HCT116 (cell line): ENCODE results near the gene RNF13. TPM values are rescaled to one million over a fixed set of nuclear protein-coding genes. Genes with fewer than 3 reads are reported as not detected.

Experiments used
- ATAC-seq: fragments of 200-7000 bp; cut with Tn5 transposase; 2 replicates; pipeline ENCODE4 v1.9.1; 2020; ENCODE audit warnings: mild to moderate bottlenecking, moderate library complexity
- BruUV-seq: library from RNA; stranded (reverse); fragments of 400-500 nt; replicated peaks from 2 replicates; lab custom pipeline; 2021; lab: Mats Ljungman, UMichigan
- CTCF ChIA-PET: fragments of 300-600 bp; sonication (Branson Sonifier 250); formaldehyde crosslinking; loops from one replicate; lab custom pipeline; 2021; ENCODE audit warnings: antibody characterized with exemption; lab: Charles Lee
- POLR2A ChIA-PET: fragments of 300-600, 350-600 bp; sonication (Branson Sonifier 250); formaldehyde crosslinking; loops from one replicate; lab custom pipeline; 2021; ENCODE audit warnings: antibody characterized with exemption; lab: Charles Lee
- RAD21 ChIA-PET, 2 experiments: fragments of 300-600 bp; sonication (Branson Sonifier 250); formaldehyde crosslinking; loops; one replicate each; lab custom pipeline; 2023; ENCODE audit warnings: low total read pairs in 2 of 2; ENCODE audit not compliant: uncharacterized antibody in 2 of 2, unreplicated experiment in 2 of 2, low non-redundant PET in 1 of 2; lab: Charles Lee
- DNase-seq: peaks from one replicate; pipeline ENCODE4 v3.0.0-alpha.2; 2010; ENCODE audit warnings: low read depth, low spot score
- H2AFZ ChIP-seq: fragments of 200-600 bp; shearing (Covaris generic), sonication (generic); 2 replicates; pipeline ENCODE4 v1.6.1; 2017; ENCODE audit warnings: low read depth, mixed run types, mixed read lengths, antibody characterized with exemption, low read length; ENCODE audit not compliant: poor library complexity, severe bottlenecking
- H3K27ac ChIP-seq: 2 replicates; pipeline ENCODE4 v1.5.1; 2012; ENCODE audit warnings: low read depth, low read length
- H3K27me3 ChIP-seq: fragments of 200-600 bp; sonication (generic); 2 replicates; pipeline ENCODE4 v1.6.1; 2016; ENCODE audit warnings: mixed run types, low read length, mixed read lengths; ENCODE audit not compliant: insufficient read depth
- H3K36me3 ChIP-seq, 2 experiments: fragments of 200-500 bp in 1 of 2; fragments of 200-600 bp in 1 of 2; sonication (Bioruptor generic) in 1 of 2; sonication (generic) in 1 of 2; 2 replicates each; pipeline versions ENCODE4 v1.5.1 to v1.6.1; 2014 to 2016; ENCODE audit warnings: low read length in 2 of 2, inconsistent platforms in 1 of 2, mixed read lengths in 1 of 2, mixed run types in 1 of 2; ENCODE audit not compliant: insufficient read depth in 2 of 2, control insufficient read depth in 1 of 2
- H3K4me1 ChIP-seq, 2 experiments: fragments of 200-600 bp in 1 of 2; sonication (generic) in 1 of 2; 2 replicates each; pipeline versions ENCODE4 v1.5.1 to v1.6.1; 2012 to 2017; ENCODE audit warnings: low read length in 2 of 2, inconsistent platforms in 1 of 2, mild to moderate bottlenecking in 1 of 2, mixed read lengths in 1 of 2, mixed run types in 1 of 2, moderate library complexity in 1 of 2; ENCODE audit not compliant: insufficient read depth in 2 of 2, control insufficient read depth in 1 of 2
- H3K4me2 ChIP-seq: fragments of 200-600 bp; sonication (generic); 2 replicates; pipeline ENCODE4 v1.6.1; 2017; ENCODE audit warnings: mixed run types, low read length, mixed read lengths
- H3K4me3 ChIP-seq, 2 experiments: fragments of 200-600 bp in 1 of 2; sonication (generic) in 1 of 2; replicated peaks in 1 of 2; 2 replicates each; pipeline ENCODE4 v1.5.1; 2011 to 2016; ENCODE audit warnings: low read length in 2 of 2, control low read depth in 1 of 2, low read depth in 1 of 2, mild to moderate bottlenecking in 1 of 2, mixed read lengths in 1 of 2, mixed run types in 1 of 2
- H3K79me2 ChIP-seq: fragments of 200-600 bp; sonication (generic); 2 replicates; pipeline ENCODE4 v1.6.1; 2017; ENCODE audit warnings: mild to moderate bottlenecking, mixed run types, low read length, moderate library complexity, mixed read lengths; ENCODE audit not compliant: insufficient read depth
- H3K9ac ChIP-seq: fragments of 200-600 bp; sonication (generic); 2 replicates; pipeline ENCODE4 v1.6.1; 2016; ENCODE audit warnings: low read length, mixed read lengths
- H3K9me2 ChIP-seq: fragments of 200-600 bp; sonication (generic), shearing (Covaris generic); 2 replicates; pipeline ENCODE4 v1.6.1; 2017; ENCODE audit warnings: mixed run types, mild to moderate bottlenecking, moderate library complexity; ENCODE audit not compliant: insufficient read depth
- H3K9me3 ChIP-seq, 2 experiments: fragments of 200-500 bp in 1 of 2; fragments of 200-600 bp in 1 of 2; sonication (Bioruptor generic) in 1 of 2; sonication (generic) in 1 of 2; 2 replicates each; pipeline ENCODE4 v1.6.1; 2014 to 2017; ENCODE audit warnings: low read length in 2 of 2, mixed read lengths in 2 of 2, inconsistent platforms in 1 of 2, low read depth in 1 of 2, mild to moderate bottlenecking in 1 of 2, mixed run types in 1 of 2, moderate library complexity in 1 of 2; ENCODE audit not compliant: control insufficient read depth in 1 of 2, insufficient read depth in 1 of 2
- H4K20me1 ChIP-seq: fragments of 200-600 bp; sonication (generic), shearing (Covaris generic); 2 replicates; pipeline ENCODE4 v1.6.1; 2017; ENCODE audit warnings: mixed run types, mild to moderate bottlenecking, moderate library complexity; ENCODE audit not compliant: insufficient read depth
- EGR1 ChIP-seq: IDR thresholded peaks from 2 replicates; pipeline ENCODE4 v1.6.1; 2012; ENCODE audit warnings: low read depth
- EZH2phosphoT487 ChIP-seq: fragments of 200-600 bp; IDR thresholded peaks from 2 replicates; pipeline ENCODE4 v1.6.1; 2018; ENCODE audit warnings: antibody characterized with exemption, borderline replicate concordance
- FOSL1 ChIP-seq: IDR thresholded peaks from 2 replicates; pipeline ENCODE4 v1.6.1; 2012; ENCODE audit warnings: low read depth
- JUND ChIP-seq: IDR thresholded peaks from 2 replicates; pipeline ENCODE4 v1.6.1; 2012
- POLR2A ChIP-seq: IDR thresholded peaks from 2 replicates; pipeline ENCODE4 v1.7.0; 2011; ENCODE audit warnings: borderline replicate concordance; ENCODE audit not compliant: insufficient read depth, insufficient read length; ENCODE audit errors: extremely low read depth
- POLR2AphosphoS5 ChIP-seq: IDR thresholded peaks from 2 replicates; pipeline ENCODE4 v1.6.1; 2011; ENCODE audit warnings: mild to moderate bottlenecking, low read depth, low read length, moderate library complexity
- SRF ChIP-seq: IDR thresholded peaks from 2 replicates; pipeline ENCODE4 v1.6.1; 2012; ENCODE audit warnings: low read depth
- TCF7L2 ChIP-seq: IDR thresholded peaks from 2 replicates; pipeline ENCODE4 v1.7.0; 2011; ENCODE audit warnings: borderline replicate concordance, inconsistent platforms; ENCODE audit not compliant: insufficient read depth, insufficient read length; ENCODE audit errors: extremely low read depth
- ZNF274 ChIP-seq: fragments of 200-500 bp; sonication (Bioruptor generic); IDR thresholded peaks from 2 replicates; pipeline ENCODE4 v1.6.1; 2014; ENCODE audit warnings: mild to moderate bottlenecking, low read depth, low read length, inconsistent platforms
- intact Hi-C: fragments of 100-400 bp; cut with micrococcal nuclease; formaldehyde crosslinking; loops from 2 replicates; pipeline ENCODE4 v1.10.0; 2022
- total RNA-seq: library from RNA; stranded (reverse); gene quantifications from one replicate; pipeline ENCODE4 v1.2.1, GENCODE V29; 2021; ENCODE audit not compliant: unreplicated experiment

RNF13 gene
- total RNA-seq, 1 experiment from 2014 or later: 39.9 TPM

DNA sequence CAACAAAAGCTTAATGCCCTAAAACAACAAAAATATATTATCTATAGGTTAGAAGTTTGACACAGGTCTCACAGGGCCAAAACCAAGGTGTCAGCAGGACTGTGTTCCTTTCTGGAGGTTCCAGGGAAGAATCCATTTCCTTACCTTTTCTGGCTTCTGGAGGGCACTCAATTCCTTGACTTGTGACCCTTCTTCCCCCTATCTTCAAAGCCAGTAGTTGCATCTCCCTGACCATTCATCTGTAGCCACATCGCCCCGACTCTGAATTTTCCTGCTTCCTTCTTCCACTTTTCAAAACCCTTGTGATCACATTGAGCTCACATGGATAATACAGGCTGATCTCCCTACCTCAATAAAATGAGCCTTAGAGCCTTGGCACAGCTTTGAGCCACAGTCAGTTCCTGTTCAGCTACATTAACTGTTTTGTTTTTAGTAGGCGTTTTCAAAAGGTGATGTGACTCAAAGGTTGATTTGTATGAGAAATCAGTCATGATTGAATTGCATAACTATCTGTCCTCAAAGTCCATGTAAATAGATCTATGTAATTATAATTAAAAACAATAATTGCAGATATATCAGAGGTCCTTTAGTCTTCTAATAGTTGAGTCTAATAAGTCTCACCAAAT lies 145.3 kb downstream of the RNF13 start:
- ATAC-seq (0 out of 2 replicates have a peak, but pooled peaks have one; percentile 27), DNase-seq (no peak)
- intact Hi-C loops: no loop called here
- ChIA-PET CTCF (interaction anchor here (1.8 kb wide), 1 partner anchor 9 kb away, joined by 5 read pairs; no protein-coding TSS in a partner anchor), RAD21 (no interaction called here), POLR2A (no interaction called here)
- no peaks in the 10 kb centered on the region for H3K9me2 ChIP-seq
- no peaks in the 10 kb centered on the region for H3K9me3 ChIP-seq
- no peak overlapping the region for H3K27ac ChIP-seq
- peaks cover 74% of the 10 kb centered on the region for H3K79me2 ChIP-seq
- no peak overlapping the region for H3K4me2 ChIP-seq
- H3K9ac ChIP-seq: no peak overlapping the region
- no TSS peak for BruUV-seq
- no peak overlapping the region for H2AFZ ChIP-seq
- peaks cover 10 to 16% of the 10 kb centered on the region in 2 experiments for H3K36me3 ChIP-seq
- H3K4me1 ChIP-seq: no peaks in the 10 kb centered on the region
- TF ChIP-seq POLR2A: no peak
- no peak for TF ChIP-seq FOSL1
- TF ChIP-seq POLR2AphosphoS5: no peak
- no peak for TF ChIP-seq SRF
- TF ChIP-seq ZNF274: no peak
- no peak for TF ChIP-seq EGR1
- TF ChIP-seq TCF7L2: no peak
- TF ChIP-seq JUND: no peak
- no peak for TF ChIP-seq EZH2phosphoT487
- TF ChIP-seq, all 23 proteins: peak for 0
- Histone ChIP-seq H3K27me3 (no peaks in the 10 kb centered on the region), H3K4me3 (no peak overlapping the region), H4K20me1 (peaks cover 10% of the 10 kb centered on the region; the same call in 1 of the 2 replicates)

- ATAC-seq (no peak), DNase-seq (no peak)
- H3K4me2 ChIP-seq: no peak overlapping the region
- H2AFZ ChIP-seq: no peak overlapping the region
- no peaks in the 10 kb centered on the region for H3K9me3 ChIP-seq
- intact Hi-C loops: no loop called here
- H3K9ac ChIP-seq: no peak overlapping the region
- CTCF ChIA-PET: no interaction called here
- peaks cover 14 to 25% of the 10 kb centered on the region in 2 experiments for H3K36me3 ChIP-seq
- H3K4me1 ChIP-seq: no peaks in the 10 kb centered on the region
- peaks cover 75% of the 10 kb centered on the region for H3K79me2 ChIP-seq
- RAD21 ChIA-PET: no interaction called here
- peaks cover 11% of the 10 kb centered on the region; the same call in 1 of the 2 replicates for H4K20me1 ChIP-seq
- POLR2A ChIA-PET: no interaction called here
- no peaks in the 10 kb centered on the region for H3K27me3 ChIP-seq
- H3K4me3 ChIP-seq: no peak overlapping the region
- TF ChIP-seq EZH2phosphoT487: no peak
- H3K27ac ChIP-seq: no peak overlapping the region
- BruUV-seq: no TSS peak
- H3K9me2 ChIP-seq: no peaks in the 10 kb centered on the region
These were observed 146.4 kb downstream of the RNF13 start for GRCh38 chr3:149959443-149959842.
